ENCODE results near the gene STX4.
"Not testable (repeated sequence)": the region's sequence is repeated elsewhere in the genome, so short reads cannot be mapped to it uniquely, and the experiment has no call there.

GRCh38 chr16:31011815-31012214 lies 21.5 kb upstream of the STX4 start:
- not testable (repeated sequence) for TF ChIP-seq CTCF, POLR2A (IDR thresholded peaks at IDR 0.05)

Measured in Peyer's patch (tissue), 4 donors.